ENCODE results near the gene TSHZ2. TPM values are rescaled to one million over a fixed set of nuclear protein-coding genes. Genes with fewer than 3 reads are reported as not detected.

Gene TSHZ2
- total and polyA plus RNA-seq, 2 donors (not counting 3 experiments of a cell fraction or from before 2014, with no cell fraction given): not detected

DNA sequence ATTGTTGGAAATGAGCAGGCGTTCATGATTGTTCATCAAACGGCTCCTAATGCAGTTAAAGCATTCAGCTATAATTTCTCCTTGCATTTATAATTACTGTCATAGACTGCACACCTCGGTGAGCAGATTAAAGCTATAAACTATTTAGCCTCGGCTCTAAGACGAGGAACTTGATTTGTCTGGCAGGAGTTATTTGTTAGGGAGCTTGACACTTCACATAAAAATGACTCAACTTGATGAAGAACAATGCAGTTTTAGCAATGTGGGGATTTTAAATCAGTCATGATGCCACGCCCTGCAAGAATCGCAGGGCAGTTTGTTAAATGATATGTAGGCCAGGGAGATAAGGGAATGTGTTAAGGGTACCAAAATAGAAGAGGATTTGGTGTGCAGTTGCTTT is 290.2 kb downstream of the TSHZ2 start:
- CTCF ChIA-PET: no interaction called here
- dilution Hi-C loops (cut with MboI; ENCODE audit: extremely low pct_ligation_motif_present, low sequenced_read_pairs) (no loop called here), intact Hi-C loops (cut with micrococcal nuclease) (no loop called here)
- no peak overlapping the region for H3K4me2 ChIP-seq (ENCODE audit: insufficient read depth, low read length)
- H3K27ac ChIP-seq (ENCODE audit: insufficient read depth, low read depth, low read length): no peak overlapping the region
- no peak overlapping the region for H2AFZ ChIP-seq (ENCODE audit: low read depth, low read length)
- POLR2A ChIA-PET: no interaction called here
- FAIRE-seq: no peak
- no TSS peak for BruUV-seq (replicated peaks)
- H3K4me3 ChIP-seq (replicated peaks in 1 of 3; ENCODE audit: insufficient read depth in 1 of 3, low read depth in 1 of 3, low read length in 3 of 3): no peak overlapping the region
- no peaks in the 10 kb centered on the region for H3K27me3 ChIP-seq (ENCODE audit: control insufficient read depth in 2 of 2, insufficient read depth in 2 of 2, low read length in 2 of 2)
- H4K20me1 ChIP-seq (replicated peaks; ENCODE audit: control insufficient read depth, extremely low read depth, insufficient read depth, low read length): no peaks in the 10 kb centered on the region
- no peaks in the 10 kb centered on the region for H3K4me1 ChIP-seq (ENCODE audit: control insufficient read depth, extremely low read depth, insufficient read depth, low read length)
- TF ChIP-seq GATA2 (IDR thresholded peaks at IDR 0.05; ENCODE audit: insufficient read depth, insufficient read length, low read depth, low read length): no peak
- no peak for TF ChIP-seq EZH2 (IDR thresholded peaks at IDR 0.05; ENCODE audit: borderline replicate concordance, low read depth, low read length, severe bottlenecking)
- TF ChIP-seq, protein P1, sequence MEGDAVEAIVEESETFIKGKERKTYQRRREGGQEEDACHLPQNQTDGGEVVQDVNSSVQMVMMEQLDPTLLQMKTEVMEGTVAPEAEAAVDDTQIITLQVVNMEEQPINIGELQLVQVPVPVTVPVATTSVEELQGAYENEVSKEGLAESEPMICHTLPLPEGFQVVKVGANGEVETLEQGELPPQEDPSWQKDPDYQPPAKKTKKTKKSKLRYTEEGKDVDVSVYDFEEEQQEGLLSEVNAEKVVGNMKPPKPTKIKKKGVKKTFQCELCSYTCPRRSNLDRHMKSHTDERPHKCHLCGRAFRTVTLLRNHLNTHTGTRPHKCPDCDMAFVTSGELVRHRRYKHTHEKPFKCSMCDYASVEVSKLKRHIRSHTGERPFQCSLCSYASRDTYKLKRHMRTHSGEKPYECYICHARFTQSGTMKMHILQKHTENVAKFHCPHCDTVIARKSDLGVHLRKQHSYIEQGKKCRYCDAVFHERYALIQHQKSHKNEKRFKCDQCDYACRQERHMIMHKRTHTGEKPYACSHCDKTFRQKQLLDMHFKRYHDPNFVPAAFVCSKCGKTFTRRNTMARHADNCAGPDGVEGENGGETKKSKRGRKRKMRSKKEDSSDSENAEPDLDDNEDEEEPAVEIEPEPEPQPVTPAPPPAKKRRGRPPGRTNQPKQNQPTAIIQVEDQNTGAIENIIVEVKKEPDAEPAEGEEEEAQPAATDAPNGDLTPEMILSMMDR (IDR thresholded peaks at IDR 0.05; ENCODE audit: extremely low read depth in 1 of 2, insufficient read depth in 1 of 2, low read depth in 1 of 2, low read length in 2 of 2): no peak
- TF ChIP-seq FOS (IDR thresholded peaks at IDR 0.05; ENCODE audit: borderline replicate concordance, insufficient read depth, low read length): no peak
- no peak for TF ChIP-seq POLR2AphosphoS5 (IDR thresholded peaks at IDR 0.05; ENCODE audit: insufficient read depth, low read depth, low read length)
- TF ChIP-seq, protein P2, sequence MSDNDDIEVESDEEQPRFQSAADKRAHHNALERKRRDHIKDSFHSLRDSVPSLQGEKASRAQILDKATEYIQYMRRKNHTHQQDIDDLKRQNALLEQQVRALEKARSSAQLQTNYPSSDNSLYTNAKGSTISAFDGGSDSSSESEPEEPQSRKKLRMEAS (IDR thresholded peaks at IDR 0.05; ENCODE audit: insufficient read depth, insufficient read length): no peak
- TF ChIP-seq MYC (IDR thresholded peaks at IDR 0.05; ENCODE audit: low read depth, low read length): no peak
- no peak for TF ChIP-seq POLR2A (IDR thresholded peaks at IDR 0.05; ENCODE audit: low read depth, low read length)
- TF ChIP-seq JUN (IDR thresholded peaks at IDR 0.05; ENCODE audit: borderline replicate concordance, insufficient read depth, insufficient read length, low read depth): no peak
- H3K9me3 ChIP-seq (replicated peaks; ENCODE audit: control insufficient read depth, insufficient read depth, low read length): peaks cover 1% of the 10 kb centered on the region
- H3K36me3 ChIP-seq (ENCODE audit: control insufficient read depth in 2 of 2, extremely low read depth in 1 of 2, insufficient read depth in 2 of 2, low read length in 2 of 2): no peaks in the 10 kb centered on the region
- no peaks in the 10 kb centered on the region for H3K79me2 ChIP-seq (ENCODE audit: control insufficient read depth, insufficient read depth, low read length)
- H3K9me1 ChIP-seq (replicated peaks; ENCODE audit: control insufficient read depth, extremely low read depth, insufficient read depth, low read length): no peaks in the 10 kb centered on the region
- no peak overlapping the region for H3K9ac ChIP-seq (replicated peaks; ENCODE audit: extremely low read depth, insufficient read depth, low read length)
- DNase-seq (ENCODE audit: low read depth, low spot score): no peak
